Activated CD4-positive, alpha-beta T cell treated with anti-CD3 and anti-CD28 coated beads, Interleukin-2, amount 50 U/mL, for 24 hours (primary cell): ENCODE results near the gene C12orf50.
A peak's percentile ranks its signal among the peaks of the same experiment; 100 is the strongest.
"Not testable (repeated sequence)": the region's sequence is repeated elsewhere in the genome, so short reads cannot be mapped to it uniquely, and the experiment has no call there.

Experiments used
- DNase-seq, 2 donors: peaks; one replicate each; pipeline ENCODE4 v3.0.0-alpha.2; 2020; ENCODE audit warnings: low read depth in 1 of 2, low spot score in 1 of 2

C12orf50 gene

GRCh38 chr12:88029093-88029665, at the start of gene C12orf50:
Gene C12orf50, minus strand, starts transcription at chr12:88029401. Its CDS starts 2,439 bp downstream, at chr12:88026962.
- DNase-seq = no peak

- DNase-seq = no peak
These were observed 38.1 kb upstream of the C12orf50 start for GRCh38 chr12:88067301-88067700.

GRCh38 chr12:88063375-88063774, 34.2 kb upstream of the C12orf50 start:
- no peak for DNase-seq

- DNase-seq = no peak
These were observed 33.3 kb upstream of the C12orf50 start for GRCh38 chr12:88062474-88062873.

- DNase-seq = no peak
These were observed 29.5 kb upstream of the C12orf50 start for GRCh38 chr12:88058719-88059077.

- no peak for DNase-seq
These were observed 29.0 kb upstream of the C12orf50 start for GRCh38 chr12:88057994-88058718.

GRCh38 chr12:88056571-88056970, 27.4 kb upstream of the C12orf50 start:
- DNase-seq = no peak

- DNase-seq = no peak
These were observed 23.5 kb upstream of the C12orf50 start for GRCh38 chr12:88052686-88053085.

- no peak for DNase-seq
These were observed 14.8 kb upstream of the C12orf50 start for GRCh38 chr12:88044035-88044434.

- DNase-seq = no peak
These were observed 8.6 kb upstream of the C12orf50 start for GRCh38 chr12:88037770-88038169.

- DNase-seq = no peak
These were observed 7.3 kb upstream of the C12orf50 start for GRCh38 chr12:88036353-88036965.

- DNase-seq = no peak
These were observed 6.7 kb upstream of the C12orf50 start for GRCh38 chr12:88035907-88036289.

GRCh38 chr12:88035271-88035906, 6.2 kb upstream of the C12orf50 start:
- peak; percentile 73 to 79 for DNase-seq

- DNase-seq = not testable (repeated sequence)
These were observed 2.0 kb upstream of the C12orf50 start for GRCh38 chr12:88031161-88031560.

- DNase-seq = no peak
These were observed 3.0 kb downstream of the C12orf50 start for GRCh38 chr12:88026196-88026595.

- DNase-seq = no peak
These were observed 11.2 kb downstream of the C12orf50 start for GRCh38 chr12:88017964-88018363.

- DNase-seq = no peak
These were observed 13.4 kb downstream of the C12orf50 start for GRCh38 chr12:88015825-88016224.

- no peak for DNase-seq
These were observed 17.4 kb downstream of the C12orf50 start for GRCh38 chr12:88011755-88012154.

- no peak for DNase-seq
These were observed 22.9 kb downstream of the C12orf50 start for GRCh38 chr12:88006351-88006750.

- DNase-seq = no peak
These were observed 27.9 kb downstream of the C12orf50 start for GRCh38 chr12:88001327-88001726.

GRCh38 chr12:87995581-87996178, 33.5 kb downstream of the C12orf50 start:
- DNase-seq = peak; percentile 3 to 15

- no peak for DNase-seq
These were observed 37.7 kb downstream of the C12orf50 start for GRCh38 chr12:87991483-87991882.
